Measurements from ENCODE around the gene RBM42. TPM values are rescaled to one million over a fixed set of nuclear protein-coding genes. Genes with fewer than 3 reads are reported as not detected.

The RBM42 gene
- total RNA-seq, 4 donors from 2014 or later: 63.1 to 112 (median 95.2) TPM

- peaks cover 66 to 100% (median 96%) of the 10 kb centered on the region in 4 donors for H3K36me3 ChIP-seq
- DNase-seq (ENCODE audit: extremely low spot score): no peak
- peaks cover 2 to 10% (median 6%) of the 10 kb centered on the region in 4 donors for H3K4me1 ChIP-seq
- no peak overlapping the region for H3K27ac ChIP-seq (replicated peaks in 1 of 4)
- intact Hi-C loops (cut with DNase I): no loop called here
- H3K9me3 ChIP-seq: no peaks in the 10 kb centered on the region
- 83% methylated on average over 4 of the region's 4 CpGs for WGBS
- no peaks in the 10 kb centered on the region for H3K27me3 ChIP-seq
- H3K4me3 ChIP-seq: no peak overlapping the region
- TF ChIP-seq, protein P1, sequence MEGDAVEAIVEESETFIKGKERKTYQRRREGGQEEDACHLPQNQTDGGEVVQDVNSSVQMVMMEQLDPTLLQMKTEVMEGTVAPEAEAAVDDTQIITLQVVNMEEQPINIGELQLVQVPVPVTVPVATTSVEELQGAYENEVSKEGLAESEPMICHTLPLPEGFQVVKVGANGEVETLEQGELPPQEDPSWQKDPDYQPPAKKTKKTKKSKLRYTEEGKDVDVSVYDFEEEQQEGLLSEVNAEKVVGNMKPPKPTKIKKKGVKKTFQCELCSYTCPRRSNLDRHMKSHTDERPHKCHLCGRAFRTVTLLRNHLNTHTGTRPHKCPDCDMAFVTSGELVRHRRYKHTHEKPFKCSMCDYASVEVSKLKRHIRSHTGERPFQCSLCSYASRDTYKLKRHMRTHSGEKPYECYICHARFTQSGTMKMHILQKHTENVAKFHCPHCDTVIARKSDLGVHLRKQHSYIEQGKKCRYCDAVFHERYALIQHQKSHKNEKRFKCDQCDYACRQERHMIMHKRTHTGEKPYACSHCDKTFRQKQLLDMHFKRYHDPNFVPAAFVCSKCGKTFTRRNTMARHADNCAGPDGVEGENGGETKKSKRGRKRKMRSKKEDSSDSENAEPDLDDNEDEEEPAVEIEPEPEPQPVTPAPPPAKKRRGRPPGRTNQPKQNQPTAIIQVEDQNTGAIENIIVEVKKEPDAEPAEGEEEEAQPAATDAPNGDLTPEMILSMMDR (IDR thresholded peaks at IDR 0.05): no peak
- TF ChIP-seq POLR2AphosphoS5 (IDR thresholded peaks at IDR 0.05) (no peak), EP300 (IDR thresholded peaks at IDR 0.05) (no peak), POLR2A (IDR thresholded peaks at IDR 0.05; ENCODE audit: low read depth) (no peak)
These were observed 26.8 kb downstream of the RBM42 start for GRCh38 chr19:35655600-35655999.

- WGBS: 94% methylated on average over 6 of the region's 6 CpGs
These were observed 27.9 kb downstream of the RBM42 start for GRCh38 chr19:35656700-35657099.

GRCh38 chr19:35657904-35658700 lies 29.3 kb downstream of the RBM42 start:
- no peaks in the 10 kb centered on the region for H3K9me3 ChIP-seq
- TF ChIP-seq EP300 (IDR thresholded peaks at IDR 0.05) (no peak), POLR2AphosphoS5 (IDR thresholded peaks at IDR 0.05) (no peak), POLR2A (IDR thresholded peaks at IDR 0.05; ENCODE audit: low read depth) (no peak)
- TF ChIP-seq, protein P1 (IDR thresholded peaks at IDR 0.05): peak in 1 of 3 experiments; percentile 11
- WGBS: 90% methylated on average over 15 of the region's 15 CpGs
- H3K4me3 ChIP-seq: no peak overlapping the region
- intact Hi-C loops (cut with DNase I): no loop called here
- no peak overlapping the region for H3K27ac ChIP-seq (replicated peaks in 1 of 4)
- no peaks in the 10 kb centered on the region for H3K27me3 ChIP-seq
- no peaks in the 10 kb centered on the region for H3K4me1 ChIP-seq
- peaks cover 65 to 100% (median 92%) of the 10 kb centered on the region in 4 donors for H3K36me3 ChIP-seq
- no peak for DNase-seq (ENCODE audit: extremely low spot score)

More at GRCh38 chr19:35656700-35657099, 27.9 kb downstream of the RBM42 start:
- intact Hi-C loops (cut with DNase I): no loop called here
- no peak overlapping the region for H3K27ac ChIP-seq (replicated peaks in 1 of 4)
- no peak for DNase-seq (ENCODE audit: extremely low spot score)
- no peaks in the 10 kb centered on the region for H3K4me1 ChIP-seq
- H3K36me3 ChIP-seq: peaks cover 68 to 100% (median 99%) of the 10 kb centered on the region in 4 donors
- TF ChIP-seq POLR2AphosphoS5 (IDR thresholded peaks at IDR 0.05) (no peak), EP300 (IDR thresholded peaks at IDR 0.05) (no peak), POLR2A (IDR thresholded peaks at IDR 0.05; ENCODE audit: low read depth) (no peak)
- TF ChIP-seq, protein P1 (IDR thresholded peaks at IDR 0.05): no peak
- H3K9me3 ChIP-seq: no peaks in the 10 kb centered on the region
- no peaks in the 10 kb centered on the region for H3K27me3 ChIP-seq
- no peak overlapping the region for H3K4me3 ChIP-seq

GRCh38 chr19:35661995-35662340 lies 33.1 kb downstream of the RBM42 start:
- Histone ChIP-seq H3K27me3 (no peaks in the 10 kb centered on the region), H3K9me3 (no peaks in the 10 kb centered on the region), H3K27ac (replicated peaks in 1 of 4) (no peak overlapping the region), H3K36me3 (peaks cover 52 to 93% (median 70%) of the 10 kb centered on the region in 4 donors), H3K4me1 (no peaks in the 10 kb centered on the region), H3K4me3 (no peak overlapping the region)
- DNase-seq (ENCODE audit: extremely low spot score): no peak
- 100% methylated on average over 6 of the region's 6 CpGs for WGBS
- intact Hi-C loops (cut with DNase I): no loop called here
- no peak for TF ChIP-seq POLR2A (IDR thresholded peaks at IDR 0.05; ENCODE audit: low read depth)
- TF ChIP-seq POLR2AphosphoS5 (IDR thresholded peaks at IDR 0.05): no peak
- no peak for TF ChIP-seq EP300 (IDR thresholded peaks at IDR 0.05)
- TF ChIP-seq, protein P1 (IDR thresholded peaks at IDR 0.05): no peak
